NB4 (cell line): ENCODE measurements around the gene KCTD1.

Experiments used
- DNase-seq: peaks from one replicate; pipeline ENCODE4 v3.0.0; 2010; ENCODE audit warnings: low read depth
- H3K4me3 ChIP-seq: one replicate; pipeline ENCODE4 v1.5.1; 2011; ENCODE audit warnings: mild to moderate bottlenecking, low read depth, low read length, moderate library complexity
- CTCF ChIP-seq: IDR thresholded peaks from one replicate; pipeline ENCODE4 v1.5.1; 2012; ENCODE audit warnings: low read depth, low read length
- MAX ChIP-seq: IDR thresholded peaks from 2 replicates; pipeline ENCODE4 v1.6.1; 2011; ENCODE audit warnings: low read depth, low read length
- MYC ChIP-seq: IDR thresholded peaks from 2 replicates; pipeline ENCODE4 v1.6.1; 2011; ENCODE audit warnings: low read depth, low read length
- POLR2A ChIP-seq: IDR thresholded peaks from 2 replicates; pipeline ENCODE4 v1.6.1; 2011; ENCODE audit warnings: mild to moderate bottlenecking; ENCODE audit not compliant: insufficient read length; ENCODE audit errors: extremely low read depth

The KCTD1 gene

GRCh38 chr18:26459884-26460283, 88.5 kb downstream of the KCTD1 start:
- H3K4me3 ChIP-seq, result no peak overlapping the region
- DNase-seq, result no peak
- TF ChIP-seq MAX (no peak), MYC (no peak), CTCF (no peak), POLR2A (no peak)

GRCh38 chr18:26459340-26459739, 89.0 kb downstream of the KCTD1 start:
- no peak overlapping the region for H3K4me3 ChIP-seq
- DNase-seq, result no peak
- TF ChIP-seq MAX, result no peak
- no peak for TF ChIP-seq MYC

DNA sequence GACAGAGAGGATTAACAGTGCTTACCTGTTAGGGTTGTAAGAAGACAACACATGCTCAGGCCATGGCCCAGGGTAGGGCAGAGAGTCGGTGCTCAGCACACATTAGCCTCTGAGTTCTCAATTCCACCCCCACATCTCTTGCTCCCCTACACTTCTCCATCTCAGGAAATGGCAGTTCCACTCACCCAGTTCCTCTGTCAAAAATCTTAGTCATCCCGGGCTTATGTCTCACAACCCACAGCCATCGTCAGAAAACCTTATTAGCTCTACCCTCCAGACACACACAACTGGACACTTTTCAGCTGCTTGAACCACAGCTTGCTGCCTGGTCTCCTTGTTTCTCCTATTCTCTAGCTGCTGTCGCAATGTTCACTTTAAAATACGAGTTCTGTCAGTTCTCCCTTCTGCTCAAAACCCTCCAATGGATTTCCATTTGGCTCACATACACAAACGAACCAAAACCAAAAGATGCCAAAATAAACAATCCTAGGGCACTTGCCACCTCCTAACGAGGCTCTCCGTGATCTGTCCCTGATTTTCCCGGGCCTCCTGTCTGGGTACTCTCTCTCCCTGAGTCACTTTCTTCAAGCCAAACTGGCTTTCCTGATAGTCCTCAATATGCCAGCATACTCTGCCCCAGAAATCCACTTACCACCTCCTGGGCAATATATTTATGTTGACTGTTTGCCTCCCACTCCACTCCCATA, 89.7 kb downstream of the KCTD1 start:
- TF ChIP-seq MYC (no peak), CTCF (no peak), MAX (no peak), POLR2A (no peak)
- peak; percentile 67 for DNase-seq
- H3K4me3 ChIP-seq, result no peak overlapping the region

GRCh38 chr18:26457611-26458353, 90.6 kb downstream of the KCTD1 start:
- DNase-seq, result no peak
- TF ChIP-seq MAX (no peak), POLR2A (no peak)
- no peak overlapping the region for H3K4me3 ChIP-seq

- no peak for TF ChIP-seq MAX
- no peak for TF ChIP-seq MYC
- TF ChIP-seq CTCF, result no peak
- no peak for TF ChIP-seq POLR2A
These were observed 91.2 kb downstream of the KCTD1 start for GRCh38 chr18:26457195-26457594.

GRCh38 chr18:26456070-26456491, 92.3 kb downstream of the KCTD1 start:
- TF ChIP-seq MYC (no peak), MAX (no peak), POLR2A (no peak), CTCF (no peak)
- H3K4me3 ChIP-seq, result no peak overlapping the region
- no peak for DNase-seq

More at GRCh38 chr18:26457195-26457594, 91.2 kb downstream of the KCTD1 start:
- DNase-seq, result no peak
- no peak overlapping the region for H3K4me3 ChIP-seq
